Stimulated activated CD8-positive, alpha-beta memory T cell treated with anti-CD3 and anti-CD28 coated beads, Interleukin-7, amount 100 ng/mL, for 4 hours (primary cell): ENCODE data around the gene NLRP5.
"Not testable (repeated sequence)": the region's sequence is repeated elsewhere in the genome, so short reads cannot be mapped to it uniquely, and the experiment has no call there.

Source experiments
- DNase-seq, 2 donors: peaks; one replicate each; pipeline ENCODE4 v3.0.0-alpha.2; 2020; ENCODE audit warnings: low read depth in 2 of 2

Gene NLRP5

GRCh38 chr19:56098731-56099568 is 112.4 kb downstream of the NLRP5 start:
- no peak for DNase-seq

GRCh38 chr19:56099638-56100539 is 113.3 kb downstream of the NLRP5 start:
- DNase-seq, result no peak

- no peak for DNase-seq
Observed at GRCh38 chr19:56101095-56101494, 114.5 kb downstream of the NLRP5 start.

GRCh38 chr19:56101746-56102535 is 115.4 kb downstream of the NLRP5 start:
- DNase-seq, result no peak

- DNase-seq, result no peak
Observed at GRCh38 chr19:56103027-56103614, 116.5 kb downstream of the NLRP5 start.

GRCh38 chr19:56104423-56104822 is 117.8 kb downstream of the NLRP5 start:
- DNase-seq, result no peak

GRCh38 chr19:56105090-56105701 is 118.6 kb downstream of the NLRP5 start:
- DNase-seq, result peak; percentile 21 to 28

- DNase-seq, result not testable (repeated sequence)
Observed at GRCh38 chr19:56105831-56106396, 119.3 kb downstream of the NLRP5 start.

GRCh38 chr19:56106397-56106849 is 119.8 kb downstream of the NLRP5 start:
- no peak for DNase-seq

- no peak for DNase-seq
Observed at GRCh38 chr19:56106993-56107392, 120.4 kb downstream of the NLRP5 start.

GRCh38 chr19:56107626-56108351 is 121.2 kb downstream of the NLRP5 start:
- no peak for DNase-seq

GRCh38 chr19:56108447-56109195 is 122.0 kb downstream of the NLRP5 start:
- no peak for DNase-seq

- no peak for DNase-seq
Observed at GRCh38 chr19:56109226-56109625, 122.7 kb downstream of the NLRP5 start.

- DNase-seq, result no peak
Observed at GRCh38 chr19:56110515-56111448, 124.2 kb downstream of the NLRP5 start.
